Skeletal muscle satellite cell (primary cell): Measurements from ENCODE around the gene CIDEB.

ENCODE experiments used
- H3K27me3 ChIP-seq: 2 replicates; pipeline ENCODE4 v1.7.0; 2013; ENCODE audit warnings: low read length; ENCODE audit not compliant: control insufficient read depth, insufficient read depth
- H3K36me3 ChIP-seq: 2 replicates; pipeline ENCODE4 v1.7.0; 2013; ENCODE audit warnings: mild to moderate bottlenecking, control low read depth, low read length; ENCODE audit not compliant: insufficient read depth
- H3K4me1 ChIP-seq: 2 replicates; pipeline ENCODE4 v1.7.0; 2013; ENCODE audit warnings: low read length; ENCODE audit not compliant: control insufficient read depth, insufficient read depth
- H3K4me2 ChIP-seq: 2 replicates; pipeline ENCODE4 v1.7.0; 2013; ENCODE audit warnings: mild to moderate bottlenecking, low read length
- H3K4me3 ChIP-seq: 2 replicates; pipeline ENCODE4 v1.7.0; 2013; ENCODE audit warnings: low read length
- H3K9ac ChIP-seq: 2 replicates; pipeline ENCODE4 v1.7.0; 2013; ENCODE audit warnings: mild to moderate bottlenecking, low read depth, low read length, moderate library complexity
- H3K9me3 ChIP-seq: replicated peaks from 2 replicates; pipeline ENCODE4 v1.7.0; 2013; ENCODE audit warnings: mild to moderate bottlenecking, control low read depth, low read length

CIDEB gene

GRCh38 chr14:24270537-24271133, 37.1 kb downstream of the CIDEB start:
- no peaks in the 10 kb centered on the region for H3K9me3 ChIP-seq
- H3K4me3 ChIP-seq = peak overlapping the region; percentile 95
- peaks cover 9% of the 10 kb centered on the region for H3K4me1 ChIP-seq
- peaks cover 23% of the 10 kb centered on the region for H3K36me3 ChIP-seq
- H3K4me2 ChIP-seq = peak overlapping the region; percentile 99
- H3K9ac ChIP-seq = peak overlapping the region; percentile 100
- no peaks in the 10 kb centered on the region for H3K27me3 ChIP-seq

- Histone ChIP-seq H3K27me3 (no peaks in the 10 kb centered on the region), H3K4me1 (peaks cover 9% of the 10 kb centered on the region), H3K9ac (no peak overlapping the region), H3K4me3 (no peak overlapping the region), H3K4me2 (no peak overlapping the region), H3K9me3 (no peaks in the 10 kb centered on the region), H3K36me3 (peaks cover 28% of the 10 kb centered on the region)
Observed at GRCh38 chr14:24269910-24270536, 37.8 kb downstream of the CIDEB start.

DNA sequence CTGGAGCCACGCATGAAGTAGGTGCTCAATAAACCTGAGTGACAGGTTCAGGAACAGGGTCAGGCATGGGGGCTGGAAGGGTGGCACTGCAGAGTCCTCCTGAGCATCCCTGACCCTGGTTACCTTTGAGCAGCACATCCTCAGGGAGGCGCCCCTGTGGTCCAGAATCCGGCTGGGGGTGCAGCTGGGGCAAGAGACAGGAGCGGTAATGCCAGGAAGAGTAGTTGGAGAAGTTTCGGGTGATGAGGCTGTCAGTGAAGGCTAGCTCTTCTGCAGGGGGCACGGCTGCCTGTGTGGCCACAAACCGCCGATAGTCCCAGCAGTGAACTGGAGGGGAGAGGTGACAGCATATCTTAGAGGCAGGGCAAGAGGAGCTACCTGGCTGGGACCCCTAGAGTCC, 38.4 kb downstream of the CIDEB start:
- no peaks in the 10 kb centered on the region for H3K9me3 ChIP-seq
- no peak overlapping the region for H3K4me2 ChIP-seq
- H3K9ac ChIP-seq = no peak overlapping the region
- H3K27me3 ChIP-seq = no peaks in the 10 kb centered on the region
- peaks cover 9% of the 10 kb centered on the region for H3K4me1 ChIP-seq
- peaks cover 28% of the 10 kb centered on the region for H3K36me3 ChIP-seq
- H3K4me3 ChIP-seq = no peak overlapping the region

GRCh38 chr14:24268225-24268624, 39.6 kb downstream of the CIDEB start:
- Histone ChIP-seq H3K4me2 (no peak overlapping the region), H3K36me3 (peaks cover 28% of the 10 kb centered on the region), H3K4me1 (peaks cover 9% of the 10 kb centered on the region), H3K9ac (no peak overlapping the region), H3K27me3 (no peaks in the 10 kb centered on the region), H3K9me3 (no peaks in the 10 kb centered on the region), H3K4me3 (no peak overlapping the region)

DNA sequence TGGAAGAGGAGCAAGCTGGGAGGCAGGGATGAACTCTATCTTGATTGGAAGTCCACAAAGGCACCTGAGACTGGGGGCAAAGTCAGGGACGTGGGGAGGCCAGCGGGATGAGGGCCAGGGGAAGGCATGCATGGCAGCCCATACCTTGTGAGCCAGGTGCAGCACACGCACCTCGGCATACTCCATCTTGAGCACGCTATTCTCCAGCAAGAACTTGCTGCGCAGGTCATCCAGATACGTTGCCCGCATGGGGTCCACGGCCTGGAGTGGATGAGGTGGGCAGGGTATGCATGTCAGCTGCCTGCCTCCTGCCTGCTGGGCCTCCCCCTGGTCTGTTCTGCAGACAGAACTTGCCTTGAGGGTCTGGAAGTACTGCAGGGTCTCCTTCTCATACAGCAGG, 40.3 kb downstream of the CIDEB start:
- Histone ChIP-seq H3K9ac (no peak overlapping the region), H3K4me2 (no peak overlapping the region), H3K36me3 (peaks cover 28% of the 10 kb centered on the region), H3K9me3 (no peaks in the 10 kb centered on the region), H3K4me1 (peaks cover 9% of the 10 kb centered on the region), H3K27me3 (no peaks in the 10 kb centered on the region), H3K4me3 (no peak overlapping the region)

GRCh38 chr14:24266344-24267244, 41.2 kb downstream of the CIDEB start:
- no peak overlapping the region for H3K4me2 ChIP-seq
- no peaks in the 10 kb centered on the region for H3K9me3 ChIP-seq
- H3K9ac ChIP-seq = no peak overlapping the region
- peaks cover 5% of the 10 kb centered on the region for H3K4me1 ChIP-seq
- no peak overlapping the region for H3K4me3 ChIP-seq
- no peaks in the 10 kb centered on the region for H3K27me3 ChIP-seq
- H3K36me3 ChIP-seq = peaks cover 28% of the 10 kb centered on the region

GRCh38 chr14:24264298-24264697, 43.5 kb downstream of the CIDEB start:
- no peak overlapping the region for H3K9ac ChIP-seq
- no peaks in the 10 kb centered on the region for H3K9me3 ChIP-seq
- no peak overlapping the region for H3K4me2 ChIP-seq
- H3K4me1 ChIP-seq = peaks cover 3% of the 10 kb centered on the region
- no peaks in the 10 kb centered on the region for H3K27me3 ChIP-seq
- peaks cover 28% of the 10 kb centered on the region for H3K36me3 ChIP-seq
- no peak overlapping the region for H3K4me3 ChIP-seq

DNA sequence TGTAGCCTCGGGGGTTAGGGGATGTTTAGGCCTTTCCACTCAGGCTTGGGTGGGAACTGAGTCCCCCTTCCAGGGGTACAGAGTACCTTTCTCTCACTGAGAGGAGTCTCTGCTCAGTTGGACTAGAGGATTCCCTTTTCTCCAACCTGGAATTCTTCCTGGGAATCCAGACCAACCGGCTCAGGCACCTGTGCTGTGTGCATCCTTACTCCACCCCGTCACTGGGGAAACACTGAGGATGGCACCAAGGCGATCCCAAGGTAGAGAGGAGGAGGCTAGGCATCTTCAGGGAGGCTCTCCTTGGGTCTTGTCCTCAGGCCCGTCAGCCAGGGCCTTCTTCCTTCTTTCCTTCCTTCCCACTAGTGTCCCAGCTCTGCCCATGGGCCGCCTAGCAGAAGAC, 43.9 kb downstream of the CIDEB start:
- H3K4me3 ChIP-seq = no peak overlapping the region
- H3K4me1 ChIP-seq = peaks cover 7% of the 10 kb centered on the region
- H3K36me3 ChIP-seq = peaks cover 27% of the 10 kb centered on the region
- no peak overlapping the region for H3K4me2 ChIP-seq
- no peak overlapping the region for H3K9ac ChIP-seq
- H3K9me3 ChIP-seq = no peaks in the 10 kb centered on the region
- H3K27me3 ChIP-seq = no peaks in the 10 kb centered on the region

- peaks cover 8% of the 10 kb centered on the region for H3K4me1 ChIP-seq
- H3K27me3 ChIP-seq = no peaks in the 10 kb centered on the region
- peaks cover 22% of the 10 kb centered on the region for H3K36me3 ChIP-seq
- H3K4me3 ChIP-seq = no peak within 1 kb of the TSS
- no peak within 1 kb of the TSS for H3K4me2 ChIP-seq
- H3K9ac ChIP-seq = no peak within 1 kb of the TSS
- H3K9me3 ChIP-seq = no peaks in the 10 kb centered on the region
Observed at GRCh38 chr14:24262821-24263733, 44.7 kb downstream of the CIDEB start, which contains the start of gene TGM1. TGM1 (minus strand) TSS chr14:24263177; CDS start chr14:24262352, 825 bp downstream.

DNA sequence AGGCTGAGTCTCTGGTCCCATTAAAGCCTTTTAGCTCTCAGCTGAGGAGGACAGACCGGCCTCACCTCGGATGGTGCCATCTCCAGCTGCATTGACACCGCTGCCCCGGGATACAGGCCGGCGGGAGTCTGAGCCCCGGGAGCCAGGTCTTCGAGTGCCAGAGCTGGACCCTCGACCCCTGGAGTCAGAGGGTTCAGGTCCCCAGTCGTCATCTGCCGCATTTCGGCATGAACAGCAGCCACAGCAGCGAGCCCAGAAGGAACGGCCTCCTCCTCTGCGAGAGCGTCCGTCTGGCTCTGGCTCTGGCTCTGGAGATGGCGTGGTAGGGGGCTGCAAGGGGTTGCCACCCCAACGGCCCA, 45.8 kb downstream of the CIDEB start:
- no peaks in the 10 kb centered on the region for H3K27me3 ChIP-seq
- peaks cover 8% of the 10 kb centered on the region for H3K4me1 ChIP-seq
- no peaks in the 10 kb centered on the region for H3K9me3 ChIP-seq
- H3K4me3 ChIP-seq = no peak overlapping the region
- H3K9ac ChIP-seq = no peak overlapping the region
- no peak overlapping the region for H3K4me2 ChIP-seq
- H3K36me3 ChIP-seq = peaks cover 14% of the 10 kb centered on the region
